Peyer's patch (tissue), 4 donors: ENCODE results near the gene CEMP1. TPM values are rescaled to one million over a fixed set of nuclear protein-coding genes. Genes with fewer than 3 reads are reported as not detected.
A peak's percentile ranks its signal among the peaks of the same experiment; 100 is the strongest.

Experiments used
- DNase-seq, 3 donors: peaks; one replicate each; pipeline ENCODE4 v3.0.0-alpha.2; 2017 to 2019
- H3K27ac ChIP-seq, 4 donors: fragments of 200-600 bp; sonication (generic); one replicate each; pipeline ENCODE4 v1.5.1; 2016 to 2019
- H3K27me3 ChIP-seq, 2 donors: fragments of 200-600 bp; sonication (generic); one replicate each; pipeline ENCODE4 v1.5.1; 2019
- H3K36me3 ChIP-seq, 3 donors: fragments of 200-600 bp; sonication (generic); one replicate each; pipeline ENCODE4 v1.5.1; 2016 to 2019
- H3K4me1 ChIP-seq, 4 donors: fragments of 200-600 bp; sonication (generic); one replicate each; pipeline ENCODE4 v1.5.1; 2016 to 2019
- H3K4me3 ChIP-seq, 4 donors: fragments of 200-600 bp; sonication (generic); 1 replicate in 3 of 4; 2 replicates in 1 of 4; pipeline ENCODE4 v1.5.1; 2016 to 2019; ENCODE audit warnings: mild to moderate bottlenecking in 1 of 4
- H3K9me3 ChIP-seq, 4 donors: fragments of 200-600 bp; sonication (generic); one replicate each; pipeline ENCODE4 v1.5.1; 2016 to 2019; ENCODE audit warnings: mild to moderate bottlenecking in 1 of 4
- POLR2A ChIP-seq, 2 donors: fragments of 450-650 bp; IDR thresholded peaks; one replicate each; pipeline ENCODE4 v1.5.1; 2017; ENCODE audit warnings: antibody characterized with exemption in 2 of 2, mild to moderate bottlenecking in 2 of 2, moderate library complexity in 2 of 2
- total RNA-seq, 4 donors: library from RNA; depleted of rRNA; stranded (reverse); fragments of >200 nt; gene quantifications; one replicate each; pipeline ENCODE4 v1.1.0, GENCODE V29; 2016
- TF ChIP-seq, protein P1 (sequence below), 6 experiments: fragments of 450-650 bp in 4 of 6; fragments of 200-600 bp in 2 of 6; sonication (generic) in 1 of 6; IDR thresholded peaks; one replicate each; pipeline ENCODE4 v1.5.1; 2017 to 2019; ENCODE audit warnings: antibody characterized with exemption in 6 of 6, mild to moderate bottlenecking in 3 of 6, moderate library complexity in 1 of 6

The CEMP1 gene
- total RNA-seq, 4 donors from 2014 or later, result 9.4 to 11.4 TPM; not detected in 2

DNA sequence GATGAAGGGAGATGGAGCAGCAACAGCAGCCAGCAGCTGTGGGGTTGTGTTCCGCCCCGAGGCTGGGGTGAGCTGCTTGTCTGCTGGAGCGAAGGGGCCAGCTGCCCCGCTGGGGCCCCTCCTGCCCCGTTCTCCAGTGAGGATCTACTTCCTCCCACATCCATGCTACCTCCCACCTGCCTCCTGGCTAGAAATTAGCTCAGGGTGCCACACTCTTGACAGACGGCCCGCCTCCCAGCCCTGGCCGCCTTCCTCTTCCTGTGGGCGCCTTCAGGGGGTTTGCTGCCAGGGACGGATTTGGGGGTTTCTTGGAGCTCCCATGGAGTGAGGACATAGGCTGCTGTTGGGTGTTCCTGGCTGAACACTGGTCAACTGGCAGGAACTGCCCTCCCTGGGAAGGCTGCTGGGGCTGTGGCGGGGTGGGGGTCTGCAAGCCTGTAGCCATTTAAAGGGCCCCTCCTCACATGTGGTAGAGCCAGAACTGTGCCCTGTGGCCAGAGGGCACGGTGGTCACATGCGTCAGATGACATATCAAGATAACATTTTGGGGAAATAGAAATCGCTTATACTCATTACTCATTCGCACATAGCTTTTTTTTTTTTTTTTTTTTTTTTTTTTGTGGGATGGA is 43.2 kb downstream of the CEMP1 start:
- no peaks in the 10 kb centered on the region for H3K27me3 ChIP-seq
- TF ChIP-seq POLR2A (IDR thresholded peaks at IDR 0.05), result no peak
- no peak overlapping the region for H3K27ac ChIP-seq
- no peaks in the 10 kb centered on the region for H3K36me3 ChIP-seq
- DNase-seq, result no peak
- H3K4me3 ChIP-seq, result no peak overlapping the region
- H3K4me1 ChIP-seq, result peaks cover 0 to 11% (median 5%) of the 10 kb centered on the region in 4 donors
- H3K9me3 ChIP-seq, result no peaks in the 10 kb centered on the region

DNA sequence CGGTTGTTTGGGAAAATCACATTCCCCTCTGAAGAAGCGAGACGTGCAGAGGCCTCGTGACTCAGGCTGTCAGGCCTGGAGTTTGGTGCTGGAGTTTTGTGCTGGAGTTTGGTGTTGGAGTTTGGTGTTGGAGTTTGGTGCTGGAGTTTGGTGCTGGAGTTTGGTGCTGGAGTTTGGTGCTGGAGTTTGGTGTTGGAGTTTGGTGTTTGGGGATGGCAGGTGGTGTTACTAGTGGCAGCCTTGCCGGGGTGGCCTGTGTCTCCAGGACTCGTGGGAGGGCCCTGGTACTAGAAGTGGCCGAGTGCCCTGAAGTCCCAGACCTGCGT is 43.7 kb downstream of the CEMP1 start:
- TF ChIP-seq POLR2A (IDR thresholded peaks at IDR 0.05), result no peak
- H3K27me3 ChIP-seq, result no peaks in the 10 kb centered on the region
- no peaks in the 10 kb centered on the region for H3K36me3 ChIP-seq
- peaks cover 0 to 11% (median 5%) of the 10 kb centered on the region in 4 donors for H3K4me1 ChIP-seq
- H3K27ac ChIP-seq, result no peak overlapping the region
- no peaks in the 10 kb centered on the region for H3K9me3 ChIP-seq
- no peak for DNase-seq
- no peak overlapping the region for H3K4me3 ChIP-seq

DNA sequence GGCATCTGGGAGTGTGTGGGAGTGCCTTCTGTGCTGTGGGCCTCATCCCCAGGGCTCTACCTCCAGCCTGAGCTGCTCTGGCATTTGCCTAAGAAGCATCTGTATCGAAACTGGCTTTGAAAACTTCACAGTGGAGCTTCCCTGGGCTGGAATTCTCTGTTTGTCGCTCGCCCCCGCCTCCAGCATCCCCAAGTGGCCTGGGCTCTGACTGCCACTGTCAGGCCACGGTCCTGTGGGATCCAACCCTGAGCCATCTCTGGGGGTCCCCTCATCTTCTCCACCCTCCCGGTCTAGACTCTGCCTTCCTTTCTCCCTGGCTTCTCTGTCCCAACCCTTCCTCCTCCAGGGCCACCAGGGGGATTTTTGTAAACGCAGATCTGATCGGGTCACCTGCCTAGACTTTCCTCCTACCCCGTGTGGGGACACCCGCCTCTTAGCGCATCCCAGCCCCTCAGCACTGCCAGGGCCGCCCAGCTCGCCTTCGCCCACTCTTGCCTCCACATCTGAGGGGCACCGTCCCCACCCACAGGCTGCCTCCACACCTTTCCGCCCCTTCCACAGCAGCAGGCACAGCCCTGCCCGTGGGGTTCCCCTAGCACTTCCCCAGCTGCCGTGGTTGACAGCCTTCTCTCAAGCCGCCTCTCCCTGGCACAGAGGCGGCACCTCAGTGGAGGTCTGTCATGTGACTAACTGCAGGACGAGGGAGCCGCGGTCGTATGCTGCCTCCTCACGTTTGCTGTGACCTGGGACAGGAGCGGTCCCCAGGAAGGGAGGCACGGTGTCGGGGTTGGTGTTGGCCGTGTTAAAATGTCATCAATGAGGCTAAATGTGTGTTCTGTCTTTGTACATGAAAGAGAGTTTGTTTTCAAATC is 44.3 kb downstream of the CEMP1 start:
- Histone ChIP-seq H3K9me3 (no peaks in the 10 kb centered on the region), H3K27ac (no peak overlapping the region), H3K4me1 (peaks cover 0 to 11% (median 5%) of the 10 kb centered on the region in 4 donors), H3K27me3 (no peaks in the 10 kb centered on the region), H3K4me3 (peak overlapping the region in 1 of 4 donors; percentile 12), H3K36me3 (no peaks in the 10 kb centered on the region)
- peak; percentile 71 to 88 (median 81) for DNase-seq
- no peak for TF ChIP-seq POLR2A (IDR thresholded peaks at IDR 0.05)
- TF ChIP-seq, protein P1, sequence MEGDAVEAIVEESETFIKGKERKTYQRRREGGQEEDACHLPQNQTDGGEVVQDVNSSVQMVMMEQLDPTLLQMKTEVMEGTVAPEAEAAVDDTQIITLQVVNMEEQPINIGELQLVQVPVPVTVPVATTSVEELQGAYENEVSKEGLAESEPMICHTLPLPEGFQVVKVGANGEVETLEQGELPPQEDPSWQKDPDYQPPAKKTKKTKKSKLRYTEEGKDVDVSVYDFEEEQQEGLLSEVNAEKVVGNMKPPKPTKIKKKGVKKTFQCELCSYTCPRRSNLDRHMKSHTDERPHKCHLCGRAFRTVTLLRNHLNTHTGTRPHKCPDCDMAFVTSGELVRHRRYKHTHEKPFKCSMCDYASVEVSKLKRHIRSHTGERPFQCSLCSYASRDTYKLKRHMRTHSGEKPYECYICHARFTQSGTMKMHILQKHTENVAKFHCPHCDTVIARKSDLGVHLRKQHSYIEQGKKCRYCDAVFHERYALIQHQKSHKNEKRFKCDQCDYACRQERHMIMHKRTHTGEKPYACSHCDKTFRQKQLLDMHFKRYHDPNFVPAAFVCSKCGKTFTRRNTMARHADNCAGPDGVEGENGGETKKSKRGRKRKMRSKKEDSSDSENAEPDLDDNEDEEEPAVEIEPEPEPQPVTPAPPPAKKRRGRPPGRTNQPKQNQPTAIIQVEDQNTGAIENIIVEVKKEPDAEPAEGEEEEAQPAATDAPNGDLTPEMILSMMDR (IDR thresholded peaks at IDR 0.05), result peak in 5 of 6 experiments; percentile 29 to 51 (median 45)

DNA sequence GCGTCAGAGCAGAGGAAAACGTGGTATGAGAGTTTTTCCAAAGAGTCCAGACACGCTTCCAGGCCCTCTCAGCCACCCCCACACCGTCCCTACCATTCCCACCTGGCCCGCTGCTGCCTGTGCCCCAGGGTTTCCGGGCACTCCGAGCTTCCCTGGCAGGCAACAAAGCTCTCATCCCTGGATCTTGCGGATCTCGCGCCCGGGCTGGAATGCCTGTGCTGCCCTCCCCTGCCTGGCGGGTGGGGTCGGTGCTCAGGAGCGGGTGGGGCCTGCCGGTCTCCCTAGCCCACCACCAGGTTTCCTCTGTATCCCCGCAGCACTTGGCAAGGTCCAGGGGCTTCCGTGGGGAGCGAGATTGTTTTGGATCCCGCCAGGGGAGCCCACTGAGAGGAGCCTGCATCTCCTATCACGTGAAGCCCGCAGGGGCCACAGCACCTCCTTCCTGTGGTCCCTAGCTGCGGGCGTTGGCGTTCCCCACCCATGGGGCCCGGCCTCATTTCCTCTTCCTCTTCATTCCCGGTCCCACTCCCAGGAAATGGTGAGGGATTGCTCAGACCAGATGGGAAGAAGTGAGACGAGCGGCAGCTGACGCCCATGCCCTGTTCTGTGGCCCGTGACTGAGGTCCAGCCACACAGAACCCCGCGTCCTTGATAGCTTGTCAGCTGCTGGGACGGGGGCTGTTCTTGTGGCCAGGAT is 45.2 kb downstream of the CEMP1 start:
- peaks cover 0 to 16% (median 5%) of the 10 kb centered on the region in 4 donors for H3K4me1 ChIP-seq
- H3K4me3 ChIP-seq, result no peak overlapping the region
- H3K27ac ChIP-seq, result no peak overlapping the region
- DNase-seq, result no peak
- TF ChIP-seq, protein P1 (IDR thresholded peaks at IDR 0.05), result no peak
- no peak for TF ChIP-seq POLR2A (IDR thresholded peaks at IDR 0.05)
- no peaks in the 10 kb centered on the region for H3K9me3 ChIP-seq
- H3K36me3 ChIP-seq, result no peaks in the 10 kb centered on the region
- H3K27me3 ChIP-seq, result no peaks in the 10 kb centered on the region

DNA sequence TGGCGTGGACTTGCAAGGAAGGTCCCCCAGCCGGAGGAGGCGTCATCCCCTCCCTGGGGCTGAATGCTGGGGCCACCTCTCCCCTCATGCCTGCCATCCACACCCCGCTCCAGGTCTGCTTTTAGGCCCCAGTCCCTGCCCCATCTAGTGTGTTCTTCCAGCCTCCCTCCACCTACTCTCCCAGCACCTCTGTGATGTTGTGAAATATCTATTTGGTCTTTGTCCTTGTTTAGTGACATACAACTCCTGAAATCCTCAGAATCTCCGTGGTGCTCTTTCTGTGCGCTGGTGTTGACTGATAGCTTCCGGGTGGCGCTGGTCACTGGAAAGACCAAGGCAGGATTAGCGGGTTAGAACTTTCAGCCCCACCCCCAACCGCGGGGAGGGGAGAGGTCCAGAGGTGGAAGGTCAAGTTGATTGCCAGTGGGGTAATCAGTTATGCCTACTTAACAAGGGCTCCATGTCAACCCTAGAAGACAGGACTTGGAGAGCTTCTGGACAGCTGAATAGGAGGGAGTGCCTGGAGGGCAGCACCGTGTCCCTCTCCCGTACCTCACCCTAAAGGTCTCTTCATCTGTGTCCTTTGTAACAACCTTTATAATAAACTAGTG is 46.2 kb downstream of the CEMP1 start:
- H3K4me1 ChIP-seq, result peaks cover 0 to 21% (median 5%) of the 10 kb centered on the region in 4 donors
- H3K9me3 ChIP-seq, result no peaks in the 10 kb centered on the region
- no peaks in the 10 kb centered on the region for H3K36me3 ChIP-seq
- TF ChIP-seq, protein P1 (IDR thresholded peaks at IDR 0.05), result no peak
- TF ChIP-seq POLR2A (IDR thresholded peaks at IDR 0.05), result no peak
- no peak overlapping the region for H3K27ac ChIP-seq
- H3K27me3 ChIP-seq, result no peaks in the 10 kb centered on the region
- no peak for DNase-seq
- H3K4me3 ChIP-seq, result no peak overlapping the region
